K562 (cell line): ENCODE results near the gene TNIP1. TPM values are rescaled to one million over a fixed set of nuclear protein-coding genes. Genes with fewer than 3 reads are reported as not detected.

Experiments
- BCOR ChIP-seq: fragments of 450-650 bp; IDR thresholded peaks from 2 replicates; pipeline ENCODE4 v1.6.1; 2016
- EP300 ChIP-seq: IDR thresholded peaks from 2 replicates; pipeline ENCODE4 v1.6.1; 2012; ENCODE audit warnings: low read length, improper control_type of control experiment
- FOS ChIP-seq: IDR thresholded peaks from 3 replicates; pipeline ENCODE4 v1.6.1; 2011; ENCODE audit not compliant: insufficient read length; ENCODE audit errors: extremely low read depth
- GTF2F1 ChIP-seq: IDR thresholded peaks from 2 replicates; pipeline ENCODE4 v1.6.1; 2011; ENCODE audit warnings: low read depth, low read length, improper control_type of control experiment
- L3MBTL2 ChIP-seq: fragments of 450-650 bp; IDR thresholded peaks from 2 replicates; pipeline ENCODE4 v1.6.1; 2016; ENCODE audit warnings: mild to moderate bottlenecking, moderate library complexity
- MEF2D ChIP-seq: conservative IDR thresholded peaks from 2 replicates; pipeline ENCODE4 v1.6.1; 2016; ENCODE audit warnings: low read depth, missing genetic modification characterization, missing compliant biosample characterization
- NFE2L1 ChIP-seq: fragments of 450-650 bp; IDR thresholded peaks from 2 replicates; pipeline ENCODE4 v1.6.1; 2016; ENCODE audit warnings: missing genetic modification characterization, low read depth, mild to moderate bottlenecking, missing compliant biosample characterization, moderate library complexity, borderline replicate concordance
- POLR2A ChIP-seq: fragments of 450-650 bp; conservative IDR thresholded peaks from 2 replicates; pipeline ENCODE4 v1.6.1; 2016
- PTBP1 ChIP-seq: fragments of 200-400 bp; formaldehyde crosslinking; IDR thresholded peaks from 2 replicates; pipeline ENCODE4 v1.6.1; 2017; ENCODE audit warnings: low read depth, low read length
- SLC30A9 ChIP-seq: fragments of 250-450 bp; sonication (Bioruptor Pico); IDR thresholded peaks from 2 replicates; pipeline ENCODE4 v1.8.0; 2022; ENCODE audit warnings: mild to moderate bottlenecking, moderate library complexity
- XRCC3 ChIP-seq: fragments of 450-650 bp; IDR thresholded peaks from 2 replicates; pipeline ENCODE4 v1.6.1; 2017; ENCODE audit warnings: mild to moderate bottlenecking, moderate library complexity
- ZNF197 ChIP-seq: fragments of 200-800 bp; sonication (Bioruptor generic); IDR thresholded peaks from 2 replicates; pipeline ENCODE4 v1.6.1; 2016; ENCODE audit warnings: low read depth, missing genetic modification characterization, missing compliant biosample characterization
- ZNF431 ChIP-seq: sonication (generic); formaldehyde crosslinking; IDR thresholded peaks from 2 replicates; pipeline ENCODE4 v1.8.0; 2022; ENCODE audit warnings: mild to moderate bottlenecking, missing genetic modification reagents
- ZNF512 ChIP-seq: IDR thresholded peaks from 2 replicates; pipeline ENCODE4 v1.6.1; 2016; ENCODE audit warnings: missing genetic modification characterization, missing compliant biosample characterization
- polyA plus RNA-seq, 8 experiments: library from polyadenylated mRNA; depleted of rRNA in 4 of 8; stranded (reverse) in 5 of 8; unstranded in 3 of 8; fragments of >200 nt; fragmentation: Nextera tagmentation in 2 of 8; fragmentation: Illumina TruSeq in 1 of 8; extraction: Ambion mirVana in 2 of 8; extraction: Trizol in 1 of 8; gene quantifications; 2 replicates each; pipeline versions ENCODE4 v1.2.1 to v1.2.3, GENCODE V29; 2011 to 2014; ENCODE audit warnings: inconsistent platforms in 1 of 8, missing spikeins in 1 of 8
- total RNA-seq, 7 experiments: library from RNA; depleted of rRNA in 6 of 7; stranded (reverse); fragments of >200 nt in 6 of 7; fragmentation: Illumina TruSeq in 2 of 7; extraction: Trizol in 2 of 7; gene quantifications; 2 replicates each; pipeline versions ENCODE4 v1.2.1 to v1.2.3, GENCODE V29; 2011 to 2021; ENCODE audit warnings: low replicate concordance in 1 of 7
- TF ChIP-seq, protein P1 (sequence below): fragments of 450-650 bp; formaldehyde crosslinking; conservative IDR thresholded peaks from 2 replicates; pipeline ENCODE4 v1.4.0; 2022; ENCODE audit warnings: mild to moderate bottlenecking, missing genetic modification characterization
- TF ChIP-seq, protein P2 (sequence below): fragments of 200-400 bp; formaldehyde crosslinking; IDR thresholded peaks from 2 replicates; pipeline ENCODE4 v1.6.1; 2017; ENCODE audit warnings: mild to moderate bottlenecking, low read depth, low read length, moderate library complexity
- TF ChIP-seq, protein P3 (sequence below): fragments of 450-650 bp; IDR thresholded peaks from 2 replicates; pipeline ENCODE4 v1.6.1; 2017; ENCODE audit warnings: mild to moderate bottlenecking, moderate library complexity
- TF ChIP-seq, protein P4 (sequence below), 3 experiments: fragments of 200-800 bp in 1 of 3; fragments of 250-450 bp in 1 of 3; fragments of 450-650 bp in 1 of 3; sonication (Bioruptor Pico) in 1 of 3; sonication (Bioruptor generic) in 1 of 3; formaldehyde crosslinking in 1 of 3; IDR thresholded peaks; 2 replicates each; pipeline versions ENCODE4 v1.6.1 to v1.8.0; 2016 to 2022; ENCODE audit warnings: mild to moderate bottlenecking in 2 of 3, missing genetic modification characterization in 2 of 3, missing compliant biosample characterization in 1 of 3, moderate library complexity in 1 of 3

The TNIP1 gene
- total and polyA plus RNA-seq, 9 of the 15 experiments (the other 6 are each of a cell fraction or from before 2014, with no cell fraction given) = 0.46 to 41.0 (median 24.6) TPM

GRCh38 chr5:151024440-151025249 lies 56.2 kb downstream of the TNIP1 start (continued):
- TF ChIP-seq, protein P1, sequence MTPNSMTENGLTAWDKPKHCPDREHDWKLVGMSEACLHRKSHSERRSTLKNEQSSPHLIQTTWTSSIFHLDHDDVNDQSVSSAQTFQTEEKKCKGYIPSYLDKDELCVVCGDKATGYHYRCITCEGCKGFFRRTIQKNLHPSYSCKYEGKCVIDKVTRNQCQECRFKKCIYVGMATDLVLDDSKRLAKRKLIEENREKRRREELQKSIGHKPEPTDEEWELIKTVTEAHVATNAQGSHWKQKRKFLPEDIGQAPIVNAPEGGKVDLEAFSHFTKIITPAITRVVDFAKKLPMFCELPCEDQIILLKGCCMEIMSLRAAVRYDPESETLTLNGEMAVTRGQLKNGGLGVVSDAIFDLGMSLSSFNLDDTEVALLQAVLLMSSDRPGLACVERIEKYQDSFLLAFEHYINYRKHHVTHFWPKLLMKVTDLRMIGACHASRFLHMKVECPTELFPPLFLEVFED (CRISPR knock-in tag) = no peak
- TF ChIP-seq, protein P2, sequence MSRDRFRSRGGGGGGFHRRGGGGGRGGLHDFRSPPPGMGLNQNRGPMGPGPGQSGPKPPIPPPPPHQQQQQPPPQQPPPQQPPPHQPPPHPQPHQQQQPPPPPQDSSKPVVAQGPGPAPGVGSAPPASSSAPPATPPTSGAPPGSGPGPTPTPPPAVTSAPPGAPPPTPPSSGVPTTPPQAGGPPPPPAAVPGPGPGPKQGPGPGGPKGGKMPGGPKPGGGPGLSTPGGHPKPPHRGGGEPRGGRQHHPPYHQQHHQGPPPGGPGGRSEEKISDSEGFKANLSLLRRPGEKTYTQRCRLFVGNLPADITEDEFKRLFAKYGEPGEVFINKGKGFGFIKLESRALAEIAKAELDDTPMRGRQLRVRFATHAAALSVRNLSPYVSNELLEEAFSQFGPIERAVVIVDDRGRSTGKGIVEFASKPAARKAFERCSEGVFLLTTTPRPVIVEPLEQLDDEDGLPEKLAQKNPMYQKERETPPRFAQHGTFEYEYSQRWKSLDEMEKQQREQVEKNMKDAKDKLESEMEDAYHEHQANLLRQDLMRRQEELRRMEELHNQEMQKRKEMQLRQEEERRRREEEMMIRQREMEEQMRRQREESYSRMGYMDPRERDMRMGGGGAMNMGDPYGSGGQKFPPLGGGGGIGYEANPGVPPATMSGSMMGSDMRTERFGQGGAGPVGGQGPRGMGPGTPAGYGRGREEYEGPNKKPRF = no peak
- TF ChIP-seq, protein P3, sequence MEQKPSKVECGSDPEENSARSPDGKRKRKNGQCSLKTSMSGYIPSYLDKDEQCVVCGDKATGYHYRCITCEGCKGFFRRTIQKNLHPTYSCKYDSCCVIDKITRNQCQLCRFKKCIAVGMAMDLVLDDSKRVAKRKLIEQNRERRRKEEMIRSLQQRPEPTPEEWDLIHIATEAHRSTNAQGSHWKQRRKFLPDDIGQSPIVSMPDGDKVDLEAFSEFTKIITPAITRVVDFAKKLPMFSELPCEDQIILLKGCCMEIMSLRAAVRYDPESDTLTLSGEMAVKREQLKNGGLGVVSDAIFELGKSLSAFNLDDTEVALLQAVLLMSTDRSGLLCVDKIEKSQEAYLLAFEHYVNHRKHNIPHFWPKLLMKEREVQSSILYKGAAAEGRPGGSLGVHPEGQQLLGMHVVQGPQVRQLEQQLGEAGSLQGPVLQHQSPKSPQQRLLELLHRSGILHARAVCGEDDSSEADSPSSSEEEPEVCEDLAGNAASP = no peak
- TF ChIP-seq, protein P4, sequence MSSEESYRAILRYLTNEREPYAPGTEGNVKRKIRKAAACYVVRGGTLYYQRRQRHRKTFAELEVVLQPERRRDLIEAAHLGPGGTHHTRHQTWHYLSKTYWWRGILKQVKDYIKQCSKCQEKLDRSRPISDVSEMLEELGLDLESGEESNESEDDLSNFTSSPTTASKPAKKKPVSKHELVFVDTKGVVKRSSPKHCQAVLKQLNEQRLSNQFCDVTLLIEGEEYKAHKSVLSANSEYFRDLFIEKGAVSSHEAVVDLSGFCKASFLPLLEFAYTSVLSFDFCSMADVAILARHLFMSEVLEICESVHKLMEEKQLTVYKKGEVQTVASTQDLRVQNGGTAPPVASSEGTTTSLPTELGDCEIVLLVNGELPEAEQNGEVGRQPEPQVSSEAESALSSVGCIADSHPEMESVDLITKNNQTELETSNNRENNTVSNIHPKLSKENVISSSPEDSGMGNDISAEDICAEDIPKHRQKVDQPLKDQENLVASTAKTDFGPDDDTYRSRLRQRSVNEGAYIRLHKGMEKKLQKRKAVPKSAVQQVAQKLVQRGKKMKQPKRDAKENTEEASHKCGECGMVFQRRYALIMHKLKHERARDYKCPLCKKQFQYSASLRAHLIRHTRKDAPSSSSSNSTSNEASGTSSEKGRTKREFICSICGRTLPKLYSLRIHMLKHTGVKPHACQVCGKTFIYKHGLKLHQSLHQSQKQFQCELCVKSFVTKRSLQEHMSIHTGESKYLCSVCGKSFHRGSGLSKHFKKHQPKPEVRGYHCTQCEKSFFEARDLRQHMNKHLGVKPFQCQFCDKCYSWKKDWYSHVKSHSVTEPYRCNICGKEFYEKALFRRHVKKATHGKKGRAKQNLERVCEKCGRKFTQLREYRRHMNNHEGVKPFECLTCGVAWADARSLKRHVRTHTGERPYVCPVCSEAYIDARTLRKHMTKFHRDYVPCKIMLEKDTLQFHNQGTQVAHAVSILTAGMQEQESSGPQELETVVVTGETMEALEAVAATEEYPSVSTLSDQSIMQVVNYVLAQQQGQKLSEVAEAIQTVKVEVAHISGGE (CRISPR knock-in tag; IDR thresholded peaks at IDR 0.05) = no peak
- TF ChIP-seq ZNF197 (CRISPR knock-in tag) (no peak), XRCC3 (no peak), FOS (no peak), GTF2F1 (no peak), PTBP1 (no peak), EP300 (no peak), BCOR (no peak), ZNF431 (CRISPR knock-in tag) (peak; percentile 91), NFE2L1 (no peak), POLR2A (no peak), SLC30A9 (CRISPR knock-in tag) (no peak), L3MBTL2 (no peak), MEF2D (tag) (no peak), ZNF512 (no peak)
